GM04504 (cell line): ENCODE measurements around the gene GUCY2D.
"Not testable (repeated sequence)": the region's sequence is repeated elsewhere in the genome, so short reads cannot be mapped to it uniquely, and the experiment has no call there.

Source experiments
- DNase-seq: peaks from one replicate; pipeline ENCODE4 v3.0.0-alpha.2; 2012; ENCODE audit warnings: low read depth

GUCY2D gene

DNA sequence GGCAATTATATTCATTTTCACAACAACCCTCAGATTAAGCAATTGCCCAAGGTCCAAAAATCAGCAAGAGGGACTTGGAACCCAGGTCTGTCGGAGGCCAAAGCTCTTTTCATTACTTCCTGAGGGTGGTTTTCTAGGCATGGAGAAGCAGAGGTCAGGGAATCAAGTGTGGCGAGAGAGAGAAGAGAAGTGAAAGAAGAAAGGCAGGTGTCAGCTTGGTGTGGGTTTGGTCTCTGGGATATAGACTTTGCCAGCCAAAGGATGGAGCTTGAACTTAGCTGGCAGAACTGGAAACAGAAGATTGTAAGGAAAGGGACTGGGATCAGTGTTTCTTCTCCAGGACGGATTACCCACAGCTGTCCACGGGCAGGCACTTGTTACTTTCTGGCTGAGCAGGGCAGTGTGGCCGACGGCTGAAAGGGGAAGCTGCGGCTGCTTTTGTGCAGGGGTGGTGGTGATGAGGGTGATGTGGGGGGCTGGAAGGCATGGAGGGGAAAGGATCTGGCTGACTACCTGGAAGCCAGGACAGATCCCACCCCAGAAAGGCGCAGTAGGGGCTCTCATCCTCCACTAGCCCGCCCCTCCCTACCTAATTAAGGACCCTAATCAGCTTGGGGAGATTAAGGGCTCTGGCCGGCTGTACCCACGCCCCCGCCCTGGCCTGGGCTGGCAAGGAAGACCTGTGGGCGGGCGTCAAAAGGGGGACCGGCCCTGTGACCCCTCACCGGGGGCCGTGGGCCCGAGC is at the start of gene GUCY2D:
Gene GUCY2D (plus strand): TSS at position 640 of the 745 bp plus-strand sequence. CDS start 433 bp downstream, outside the sequence.
- no peak for DNase-seq

- not testable (repeated sequence) for DNase-seq
These were observed 49.1 kb upstream of the GUCY2D start for GRCh38 chr17:7953266-7953665.

DNA sequence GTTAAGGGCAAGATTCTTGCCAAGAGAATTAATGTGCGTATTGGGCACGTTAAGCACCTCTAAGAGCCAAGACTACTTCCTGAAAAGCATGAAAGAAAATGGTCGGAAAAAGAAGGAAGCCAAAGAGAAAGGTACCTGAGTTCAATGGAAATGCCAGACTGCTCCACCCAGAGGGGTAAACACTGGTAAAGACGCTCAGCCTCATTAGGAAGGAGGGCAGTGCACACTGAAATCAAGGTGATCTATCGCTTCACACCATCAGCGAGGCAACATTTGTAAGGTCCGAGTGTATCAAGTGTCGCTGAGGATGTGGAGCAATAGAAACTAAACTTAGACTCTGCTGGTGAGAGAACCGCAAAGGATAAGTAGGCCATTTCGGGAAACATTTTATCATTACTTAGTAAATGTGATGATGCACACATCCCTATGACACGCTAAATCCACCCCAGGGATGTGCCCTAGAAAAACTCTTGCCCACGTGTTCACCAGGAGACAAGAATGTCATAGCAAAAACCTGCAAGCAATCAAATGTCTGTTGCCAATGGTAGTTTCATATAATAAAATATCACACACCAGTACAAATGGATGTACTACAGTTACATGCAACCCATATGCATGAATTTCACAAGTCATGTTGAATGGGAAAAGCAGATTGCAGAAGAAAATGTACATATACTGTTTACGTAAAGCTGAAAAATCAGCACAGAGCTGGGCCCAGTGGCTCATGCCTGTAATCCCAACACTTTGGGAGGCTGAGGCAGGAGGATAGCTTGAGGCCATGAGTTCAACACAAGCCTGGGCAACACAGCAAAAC is 46.8 kb upstream of the GUCY2D start:
- DNase-seq = no peak

DNA sequence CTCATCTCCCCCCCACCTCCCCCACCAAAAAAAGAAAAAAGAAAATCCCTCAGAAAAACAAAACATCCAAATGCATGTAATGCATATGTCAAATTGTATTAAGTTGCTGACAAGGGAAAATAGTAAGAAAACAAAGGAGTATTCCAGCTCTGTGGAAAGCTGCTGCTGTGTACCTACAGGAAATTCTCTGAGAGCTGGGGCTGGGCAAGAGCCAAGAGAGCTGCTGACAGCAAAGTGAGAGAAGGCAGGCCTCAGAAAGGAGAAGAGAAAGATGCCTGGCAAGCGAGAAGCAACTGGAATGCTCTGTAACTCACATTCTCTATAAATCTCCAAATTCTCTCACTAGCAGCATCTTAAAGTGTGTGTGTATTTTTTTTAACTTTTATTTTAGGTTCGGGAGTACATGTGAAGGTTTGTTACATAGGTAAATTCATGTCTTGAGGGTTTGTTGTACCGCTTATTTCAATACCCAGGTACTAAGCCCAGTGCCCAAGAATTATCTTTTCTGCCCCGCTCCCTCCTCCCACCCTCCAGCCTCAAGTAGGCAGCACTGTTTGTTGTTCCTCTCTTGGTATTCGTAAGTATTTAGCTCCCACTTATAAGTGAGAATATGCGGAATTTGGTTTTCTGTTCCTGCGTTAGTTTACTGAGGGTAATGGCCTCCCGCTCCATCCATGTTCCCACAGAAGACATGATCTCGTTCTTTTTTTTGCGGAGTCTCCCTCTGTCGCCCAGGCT is 46.0 kb upstream of the GUCY2D start:
- no peak for DNase-seq

- no peak for DNase-seq
These were observed 42.7 kb upstream of the GUCY2D start for GRCh38 chr17:7959503-7960253.

DNA sequence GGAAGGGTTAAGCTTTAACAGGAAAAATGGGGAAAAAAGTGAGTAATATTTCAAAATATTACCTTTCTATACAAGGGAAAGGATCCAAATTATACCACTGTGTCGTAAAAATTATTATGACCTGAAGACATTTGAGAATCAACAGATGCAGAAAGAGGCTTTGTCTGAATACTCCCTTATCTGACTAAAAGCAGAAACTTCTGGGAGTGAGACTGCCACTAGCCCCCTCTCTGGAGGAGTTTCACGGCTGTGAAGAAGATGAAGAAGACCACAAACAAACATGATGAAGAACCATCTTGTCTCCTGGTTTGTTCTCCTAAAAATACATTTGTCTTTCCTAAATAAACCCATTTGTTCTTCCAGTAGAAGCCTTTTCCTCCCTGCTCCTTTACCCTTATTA is 41.0 kb upstream of the GUCY2D start:
- no peak for DNase-seq

DNA sequence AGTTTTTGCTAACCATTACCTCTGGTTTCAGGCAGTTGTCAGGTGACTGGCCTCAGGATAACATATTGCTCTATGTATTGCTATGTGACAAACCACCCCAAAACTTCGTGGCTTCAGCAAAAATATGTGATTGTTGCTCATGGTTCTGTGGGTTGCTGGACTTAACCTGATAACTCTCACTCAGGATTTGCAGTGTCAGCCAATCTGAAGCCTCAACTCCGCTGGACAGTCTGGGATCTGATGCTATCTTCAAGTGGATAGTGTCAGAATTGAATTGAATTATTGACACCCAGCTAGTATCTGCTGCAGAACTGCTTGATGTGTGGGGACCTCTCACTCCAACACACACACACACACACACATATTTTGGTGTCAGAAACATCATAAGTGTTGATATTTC is 34.7 kb upstream of the GUCY2D start:
- DNase-seq = no peak

- no peak for DNase-seq
These were observed 33.0 kb upstream of the GUCY2D start for GRCh38 chr17:7969433-7969832.

DNA sequence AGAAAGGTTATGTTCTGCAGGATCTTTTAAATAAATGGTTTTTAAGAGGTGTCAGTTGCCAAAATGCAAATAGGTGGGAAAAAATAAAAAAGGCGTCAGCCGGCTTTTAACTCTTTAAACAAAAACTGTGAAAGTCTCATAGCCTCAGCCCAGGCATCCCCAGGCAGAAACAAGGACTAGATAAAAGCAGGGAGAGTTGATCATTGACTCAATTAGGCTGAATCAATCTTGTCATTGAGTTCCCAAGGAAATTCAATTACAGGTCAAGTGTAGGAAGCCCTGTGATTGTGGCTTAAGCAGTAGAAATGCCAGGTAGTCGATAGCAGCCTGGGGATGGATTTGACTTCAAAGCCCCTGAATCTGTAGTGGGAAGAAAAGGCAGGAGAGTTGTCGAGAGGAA is 30.8 kb upstream of the GUCY2D start:
- DNase-seq = no peak

- no peak for DNase-seq
These were observed 30.2 kb upstream of the GUCY2D start for GRCh38 chr17:7972131-7972785.

DNA sequence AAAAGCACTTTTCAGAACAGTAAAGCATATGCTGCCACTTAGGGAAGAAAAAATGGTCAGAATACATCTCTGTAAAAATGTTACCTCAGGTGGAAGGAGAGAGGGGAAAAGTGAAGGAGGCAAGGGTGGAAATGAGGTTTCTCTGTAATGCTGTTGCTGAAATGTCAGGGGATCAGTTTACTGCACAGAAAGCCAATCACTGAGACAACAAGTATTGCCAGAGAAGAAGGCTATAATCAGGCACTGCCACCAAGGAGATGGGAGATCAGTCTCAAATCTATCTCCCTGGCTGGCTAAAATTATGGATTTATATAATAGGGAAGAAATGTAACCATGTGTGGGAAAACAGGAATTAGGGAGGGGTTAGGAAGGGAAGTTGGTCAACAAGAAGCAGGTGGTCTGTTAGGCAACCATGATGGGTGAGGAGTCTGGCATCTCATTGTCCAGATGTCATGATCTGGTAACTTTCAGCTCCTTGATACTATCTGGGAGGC is 27.7 kb upstream of the GUCY2D start:
- no peak for DNase-seq

GRCh38 chr17:7977039-7977438 is 25.4 kb upstream of the GUCY2D start:
- no peak for DNase-seq

DNA sequence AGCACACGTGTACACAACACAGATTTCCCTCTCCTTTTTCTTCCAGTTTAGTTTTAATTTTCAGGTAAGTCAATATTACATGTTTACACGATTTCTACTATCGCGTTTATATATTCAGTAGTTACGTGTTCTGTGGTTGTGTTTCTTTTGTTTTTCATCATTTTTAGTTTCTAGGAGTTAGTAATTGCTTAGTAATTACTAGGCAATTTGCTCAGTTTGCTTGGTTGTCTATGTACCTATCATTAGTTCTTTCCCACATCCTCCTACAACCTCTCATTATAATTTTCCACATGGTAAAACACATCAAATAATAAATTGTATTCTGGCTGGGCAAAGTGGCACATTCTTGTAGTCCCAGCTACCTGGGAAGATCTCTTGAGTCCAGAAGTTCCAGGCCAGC is 24.6 kb upstream of the GUCY2D start:
- DNase-seq = no peak

DNA sequence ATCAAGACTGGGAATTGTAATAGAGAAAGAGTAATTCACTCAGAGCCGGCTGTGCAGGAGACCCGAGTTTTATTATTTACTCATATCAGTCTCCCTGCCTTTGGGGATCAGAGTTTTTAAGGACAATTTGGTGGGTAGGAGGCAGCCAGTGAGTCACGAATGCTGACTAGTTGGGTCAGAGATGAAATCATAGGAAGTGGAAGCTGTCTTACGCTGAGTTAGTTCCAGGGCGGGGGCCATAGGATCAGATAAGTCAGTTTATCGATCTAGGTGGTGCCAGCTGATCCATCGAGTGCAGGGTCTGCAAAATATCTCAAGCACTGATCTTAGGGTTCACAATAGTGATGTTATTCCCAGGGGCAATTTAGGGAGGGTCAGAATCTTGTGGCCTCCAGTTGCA is 20.2 kb upstream of the GUCY2D start:
- DNase-seq = no peak

DNA sequence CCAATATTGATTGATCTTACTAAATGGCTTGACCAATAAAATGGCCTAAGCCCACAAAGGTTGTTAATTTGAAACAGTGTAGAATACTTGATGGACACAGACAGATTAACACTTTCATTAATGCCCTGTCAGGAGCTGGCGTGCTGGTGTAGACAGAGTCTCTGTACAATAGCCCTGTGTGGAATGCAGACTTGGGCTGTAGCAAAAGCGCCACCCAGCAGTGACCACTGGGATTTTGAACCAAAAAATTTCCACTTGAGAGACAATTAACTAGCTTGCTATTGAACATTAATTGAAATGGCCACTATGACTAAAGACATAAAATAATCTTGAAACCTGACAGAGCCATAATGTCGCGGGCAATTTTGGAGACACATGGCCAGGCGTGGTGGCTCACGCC is 19.7 kb upstream of the GUCY2D start:
- no peak for DNase-seq

DNA sequence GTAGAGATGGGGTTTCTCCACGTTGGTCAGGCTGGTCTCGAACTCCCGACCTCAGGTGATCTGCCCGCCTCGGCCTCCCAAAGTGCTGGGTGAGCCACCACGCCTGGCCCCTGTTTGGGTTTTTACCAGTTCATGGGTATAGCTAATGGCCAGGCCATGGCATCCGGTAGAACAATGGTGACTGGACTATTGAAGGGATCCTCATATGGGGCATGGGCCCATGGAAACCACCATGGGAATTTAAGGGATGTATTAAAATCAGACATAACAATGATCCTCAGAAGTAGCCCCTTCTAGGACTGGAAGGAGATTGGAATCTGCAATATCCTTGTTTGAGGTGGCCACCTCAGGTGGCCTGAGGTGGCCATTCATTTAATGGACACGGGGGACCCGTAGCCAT is 17.5 kb upstream of the GUCY2D start:
- no peak for DNase-seq

DNA sequence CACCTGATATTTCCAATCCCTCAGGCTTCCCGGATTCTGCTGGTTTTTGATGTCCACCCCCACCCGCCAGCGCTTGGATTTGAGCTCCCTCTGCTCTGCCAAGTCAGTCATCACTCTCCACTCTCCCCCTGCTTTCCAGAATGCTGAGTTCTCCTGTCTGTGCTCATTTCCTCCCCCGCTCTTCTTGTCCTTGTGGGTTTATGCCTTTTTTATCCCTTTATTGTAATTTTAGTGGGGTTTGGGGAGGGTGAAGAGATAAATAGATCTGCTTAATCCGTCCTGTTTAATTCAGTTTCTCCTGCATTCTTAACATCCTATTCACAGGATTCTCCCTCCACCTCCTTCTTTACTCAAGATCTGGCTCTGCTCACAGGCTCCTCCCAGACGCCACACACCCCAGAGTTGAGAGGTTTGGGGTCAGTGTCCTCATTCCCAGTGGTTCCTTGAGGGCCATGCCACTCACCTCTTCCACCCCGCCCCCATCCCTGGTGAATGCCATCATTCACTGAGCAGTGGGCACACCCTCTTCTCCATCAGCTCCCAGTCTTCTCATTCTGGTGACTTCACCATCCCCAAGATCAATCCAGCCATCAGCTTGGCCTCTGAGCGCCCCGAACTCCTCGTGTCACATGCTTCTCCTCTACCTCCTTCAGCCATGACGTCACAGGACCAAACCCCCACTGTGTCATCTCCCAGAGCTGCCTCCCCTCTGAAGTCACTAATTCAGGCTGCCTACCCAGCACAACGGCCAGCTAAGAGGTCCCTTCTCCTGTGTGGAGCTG is 15.1 kb upstream of the GUCY2D start:
- no peak for DNase-seq

- peak; percentile 68 for DNase-seq
These were observed 13.7 kb upstream of the GUCY2D start for GRCh38 chr17:7988750-7989178.

DNA sequence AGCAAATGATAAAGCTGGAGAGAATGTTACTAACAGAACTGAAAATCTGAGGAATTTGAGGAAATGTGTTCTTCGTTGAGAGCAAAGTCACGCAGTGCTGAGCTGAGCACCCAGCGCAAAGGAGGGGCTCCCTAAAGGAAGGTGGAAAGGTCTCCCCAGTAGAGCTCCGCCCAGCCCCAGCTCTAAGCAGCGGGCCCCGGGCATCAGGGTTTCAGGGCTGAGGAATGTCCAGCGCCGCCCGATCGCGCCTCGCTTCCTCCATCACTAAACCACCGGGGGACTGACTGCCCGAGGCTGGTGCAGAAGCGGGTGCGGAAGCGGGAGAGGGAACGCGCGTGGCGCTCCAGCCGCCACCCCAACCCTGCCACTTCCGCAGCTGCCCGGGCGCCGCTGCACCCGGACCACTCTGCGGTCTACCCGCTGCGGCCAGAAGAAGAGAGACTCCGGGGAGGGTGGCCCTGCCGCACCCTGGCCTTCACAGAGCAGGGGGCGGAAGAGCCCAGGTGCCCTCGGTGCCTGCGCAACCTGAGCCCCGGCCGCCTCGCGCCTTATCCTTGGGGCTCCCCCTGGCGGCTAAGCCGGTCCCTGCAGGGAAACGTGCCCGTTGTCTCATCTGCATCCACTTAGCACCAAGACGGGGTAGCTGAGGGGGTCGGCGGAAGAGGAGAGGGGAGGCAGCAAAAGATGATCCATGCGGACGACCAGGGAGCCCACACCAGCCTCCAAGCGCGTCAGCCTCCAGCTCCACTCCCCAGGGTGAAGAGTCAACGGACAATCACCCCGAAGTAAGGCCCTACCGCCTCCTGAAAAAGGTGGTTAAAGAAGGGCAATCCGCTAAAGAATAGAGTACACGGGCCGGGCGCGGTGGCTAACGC is 12.4 kb upstream of the GUCY2D start:
- no peak for DNase-seq
